Naive thymus-derived CD4-positive, alpha-beta T cell (primary cell): ENCODE results near the gene DDX50. TPM values are rescaled to one million over a fixed set of nuclear protein-coding genes. Genes with fewer than 3 reads are reported as not detected.
"Not testable (repeated sequence)": the region's sequence is repeated elsewhere in the genome, so short reads cannot be mapped to it uniquely, and the experiment has no call there.

Experiments
- ATAC-seq: fragments of 150-1000 bp; cut with Tn5 transposase; 2 replicates; pipeline ENCODE4 v1.10.0; 2021; ENCODE audit warnings: mild to moderate bottlenecking, moderate library complexity
- CTCF ChIA-PET: fragments of 350-600 bp; sonication (Branson Sonifier 250); formaldehyde crosslinking; loops from one replicate; lab custom pipeline; 2021; ENCODE audit warnings: antibody characterized with exemption; lab: Charles Lee
- POLR2A ChIA-PET: fragments of 350-600 bp; sonication (Branson Sonifier 250); formaldehyde crosslinking; loops from one replicate; lab custom pipeline; 2021; ENCODE audit warnings: antibody characterized with exemption, inconsistent platforms; lab: Charles Lee
- DNase-seq, 9 donors: peaks; one replicate each; pipeline versions ENCODE4 v3.0.0 to v3.0.0-alpha.2; 2020 to 2022; ENCODE audit warnings: mixed read lengths in 1 of 9
- H3K27ac ChIP-seq: one replicate; pipeline ENCODE4 v1.7.0; 2013; ENCODE audit warnings: mild to moderate bottlenecking, low read depth, low read length, moderate library complexity
- H3K27me3 ChIP-seq, 2 donors: one replicate each; pipeline ENCODE4 v1.7.0; 2013; ENCODE audit warnings: low read length in 2 of 2, mild to moderate bottlenecking in 2 of 2, moderate library complexity in 2 of 2; ENCODE audit not compliant: control insufficient read depth in 2 of 2, insufficient read depth in 2 of 2
- H3K36me3 ChIP-seq, 3 experiments: 1 replicate in 2 of 3; 2 replicates in 1 of 3; pipeline ENCODE4 v1.7.0; 2013; ENCODE audit warnings: low read length in 3 of 3, mild to moderate bottlenecking in 3 of 3, moderate library complexity in 1 of 3; ENCODE audit not compliant: insufficient read depth in 3 of 3, control insufficient read depth in 2 of 3
- H3K4me1 ChIP-seq, 2 donors: one replicate each; pipeline ENCODE4 v1.7.0; 2013; ENCODE audit warnings: low read length in 2 of 2, mild to moderate bottlenecking in 2 of 2, moderate library complexity in 1 of 2; ENCODE audit not compliant: control insufficient read depth in 2 of 2, insufficient read depth in 2 of 2
- H3K4me3 ChIP-seq: 2 replicates; pipeline ENCODE4 v1.7.0; 2013; ENCODE audit warnings: mild to moderate bottlenecking, low read length
- H3K9me3 ChIP-seq, 3 experiments: 1 replicate in 2 of 3; 2 replicates in 1 of 3; pipeline ENCODE4 v1.7.0; 2013; ENCODE audit warnings: low read length in 3 of 3; ENCODE audit not compliant: control insufficient read depth in 2 of 3
- H3K27ac Mint-ChIP-seq, 9 donors: one replicate each; pipeline ENCODE4 v1.8.0; 2020 to 2022; ENCODE audit warnings: mixed read lengths in 9 of 9, mild to moderate bottlenecking in 8 of 9, moderate library complexity in 5 of 9, inconsistent platforms in 2 of 9
- H3K27me3 Mint-ChIP-seq, 5 donors: one replicate each; pipeline ENCODE4 v1.8.0; 2021 to 2022; ENCODE audit warnings: mixed read lengths in 5 of 5, mild to moderate bottlenecking in 1 of 5
- H3K36me3 Mint-ChIP-seq, 5 donors: one replicate each; pipeline ENCODE4 v1.8.0; 2020 to 2022; ENCODE audit warnings: mixed read lengths in 5 of 5, mild to moderate bottlenecking in 3 of 5, inconsistent platforms in 1 of 5
- H3K4me1 Mint-ChIP-seq, 7 donors: one replicate each; pipeline ENCODE4 v1.8.0; 2020 to 2022; ENCODE audit warnings: mixed read lengths in 7 of 7, mild to moderate bottlenecking in 3 of 7, inconsistent platforms in 1 of 7
- H3K4me3 Mint-ChIP-seq, 10 donors: one replicate each; pipeline ENCODE4 v1.8.0; 2020 to 2022; ENCODE audit warnings: mild to moderate bottlenecking in 10 of 10, mixed read lengths in 10 of 10, moderate library complexity in 6 of 10, inconsistent platforms in 2 of 10
- H3K9me3 Mint-ChIP-seq, 11 donors: one replicate each; pipeline ENCODE4 v1.8.0; 2020 to 2022; ENCODE audit warnings: mixed read lengths in 11 of 11, mild to moderate bottlenecking in 4 of 11, inconsistent platforms in 1 of 11, moderate library complexity in 1 of 11
- intact Hi-C, 2 donors: fragments of 100-400 bp; cut with micrococcal nuclease; formaldehyde crosslinking; loops; one replicate each; pipeline ENCODE4 v1.15.1; 2023
- polyA plus RNA-seq, 2 donors: library from polyadenylated mRNA; unstranded; fragments of 300-500 nt; fragmentation: Illumina TruSeq; gene quantifications; one replicate each; pipeline ENCODE4 v1.2.3, GENCODE V29; 2021
- total RNA-seq, 6 experiments: library from RNA in 5 of 6; stranded (reverse) in 5 of 6; gene quantifications; 1 replicate in 5 of 6; 2 replicates in 1 of 6; pipeline ENCODE4 v1.2.3 and lab custom pipeline; 2021 to 2026

The DDX50 gene
- total and polyA plus RNA-seq, 7 experiments from 2014 or later, result 28.3 to 49.3 (median 41.6) TPM

GRCh38 chr10:68959695-68960527, 58.8 kb downstream of the DDX50 start:
- H3K4me3 ChIP-seq, result no peak overlapping the region
- intact Hi-C loops, result loop anchor here in 1 of 2 donors (5.0 to 10.0 kb wide), 3 partner anchors 547 to 1075 kb away; partner anchors contain the start of genes RUFY2 and SIRT1
- Mint-ChIP-seq H3K36me3 (peaks cover 10 to 30% (median 17%) of the 10 kb centered on the region in 5 donors), H3K27me3 (no peaks in the 10 kb centered on the region), H3K4me3 (peak overlapping the region in 3 of 10 donors; percentile 18 to 56 (median 49)), H3K9me3 (no peaks in the 10 kb centered on the region), H3K27ac (peak overlapping the region in 7 of 9 donors; percentile 10 to 82 (median 56)), H3K4me1 (peaks cover 17 to 61% (median 40%) of the 10 kb centered on the region in 7 donors)
- ATAC-seq (no peak), DNase-seq (no peak)
- ChIA-PET CTCF (interaction anchor here (0.6 to 0.9 kb wide), 2 partner anchors 133 to 134 kb away, joined by 3 read pairs; no protein-coding TSS in a partner anchor), POLR2A (interaction anchor here (0.7 kb wide), 1 partner anchor 9 kb away, joined by 3 read pairs; no protein-coding TSS in a partner anchor)
- no peaks in the 10 kb centered on the region for H3K9me3 ChIP-seq
- H3K36me3 ChIP-seq, result peaks cover 7 to 54% (median 39%) of the 10 kb centered on the region in 3 experiments
- no peak overlapping the region for H3K27ac ChIP-seq
- no peaks in the 10 kb centered on the region for H3K27me3 ChIP-seq
- H3K4me1 ChIP-seq, result peaks cover 11% of the 10 kb centered on the region in 2 donors

- ATAC-seq (no peak), DNase-seq (no peak)
- no peak overlapping the region for H3K4me3 ChIP-seq
- H3K9me3 ChIP-seq, result no peaks in the 10 kb centered on the region
- H3K4me1 ChIP-seq, result peaks cover 4 to 5% of the 10 kb centered on the region in 2 donors
- intact Hi-C loops, result no loop called here
- H3K27me3 ChIP-seq, result no peaks in the 10 kb centered on the region
- Mint-ChIP-seq H3K27me3 (no peaks in the 10 kb centered on the region), H3K4me3 (no peak overlapping the region), H3K4me1 (peaks cover 6 to 35% (median 28%) of the 10 kb centered on the region in 7 donors), H3K9me3 (no peaks in the 10 kb centered on the region), H3K36me3 (peaks cover 6 to 49% (median 30%) of the 10 kb centered on the region in 5 donors), H3K27ac (peak overlapping the region in 1 of 9 donors; percentile 49)
- H3K27ac ChIP-seq, result no peak overlapping the region
- ChIA-PET POLR2A (no interaction called here), CTCF (no interaction called here)
- H3K36me3 ChIP-seq, result peaks cover 19 to 78% (median 59%) of the 10 kb centered on the region in 3 experiments
These were observed 62.0 kb downstream of the DDX50 start for GRCh38 chr10:68963151-68963550.

- no peaks in the 10 kb centered on the region for H3K27me3 ChIP-seq
- ATAC-seq (no peak), DNase-seq (no peak)
- H3K4me3 ChIP-seq, result no peak overlapping the region
- POLR2A ChIA-PET, result no interaction called here
- no peaks in the 10 kb centered on the region for H3K9me3 ChIP-seq
- peaks cover 15 to 64% (median 41%) of the 10 kb centered on the region in 5 donors for H3K36me3 Mint-ChIP-seq
- H3K36me3 ChIP-seq, result peaks cover 33 to 96% (median 56%) of the 10 kb centered on the region in 3 experiments
- H3K4me1 Mint-ChIP-seq, result peaks cover 3 to 24% (median 12%) of the 10 kb centered on the region in 7 donors
- H3K9me3 Mint-ChIP-seq, result peaks cover 0 to 2% (median 0%) of the 10 kb centered on the region in 11 donors
- peaks cover 0 to 5% of the 10 kb centered on the region in 2 donors for H3K4me1 ChIP-seq
- H3K4me3 Mint-ChIP-seq, result no peak overlapping the region
- no peaks in the 10 kb centered on the region for H3K27me3 Mint-ChIP-seq
- CTCF ChIA-PET, result no interaction called here
- intact Hi-C loops, result no loop called here
- H3K27ac ChIP-seq, result no peak overlapping the region
- H3K27ac Mint-ChIP-seq, result peak overlapping the region in 1 of 9 donors; percentile 61
These were observed 72.9 kb downstream of the DDX50 start for GRCh38 chr10:68973975-68974374.

- Mint-ChIP-seq H3K36me3 (peaks cover 21 to 57% (median 35%) of the 10 kb centered on the region in 5 donors), H3K4me1 (peaks cover 0 to 15% (median 5%) of the 10 kb centered on the region in 7 donors), H3K27ac (peak overlapping the region in 2 of 9 donors; percentile 45 to 69)
- CTCF ChIA-PET, ATAC-seq, DNase-seq, H3K9me3 ChIP-seq, H3K4me3 ChIP-seq, intact Hi-C loops, H3K27ac ChIP-seq, H3K27me3 ChIP-seq, H3K9me3 Mint-ChIP-seq, H3K4me1 ChIP-seq, H3K27me3 Mint-ChIP-seq, H3K4me3 Mint-ChIP-seq: not testable (repeated sequence)
- POLR2A ChIA-PET, result interaction anchor here (1.0 kb wide), 1 partner anchor 29 kb away, joined by 3 read pairs; no protein-coding TSS in a partner anchor
- peaks cover 22 to 95% (median 60%) of the 10 kb centered on the region in 3 experiments for H3K36me3 ChIP-seq
These were observed 74.9 kb downstream of the DDX50 start for GRCh38 chr10:68975936-68976473.

GRCh38 chr10:68979738-68980137, 78.6 kb downstream of the DDX50 start:
- intact Hi-C loops, result not testable (repeated sequence)

GRCh38 chr10:68981074-68981473, 80.0 kb downstream of the DDX50 start:
- Mint-ChIP-seq H3K27me3 (no peaks in the 10 kb centered on the region), H3K4me1 (peaks cover 0 to 11% (median 5%) of the 10 kb centered on the region in 7 donors), H3K36me3 (peaks cover 9 to 41% (median 19%) of the 10 kb centered on the region in 5 donors), H3K4me3 (no peak overlapping the region), H3K27ac (no peak overlapping the region), H3K9me3 (peaks cover 0 to 1% (median 0%) of the 10 kb centered on the region in 11 donors)
- Histone ChIP-seq H3K27me3 (no peaks in the 10 kb centered on the region), H3K4me1 (no peaks in the 10 kb centered on the region), H3K36me3 (peaks cover 14 to 76% (median 42%) of the 10 kb centered on the region in 3 experiments), H3K27ac (no peak overlapping the region), H3K4me3 (no peak overlapping the region), H3K9me3 (no peaks in the 10 kb centered on the region)
- intact Hi-C loops, result no loop called here
- DNase-seq (no peak), ATAC-seq (no peak)
- CTCF ChIA-PET, result interaction anchor here (0.6 to 1.2 kb wide), 4 partner anchors 34 to 572 kb away, joined by 3 to 4 read pairs (median 3); no protein-coding TSS in a partner anchor
- POLR2A ChIA-PET, result interaction anchor here (1.1 kb wide), 1 partner anchor 14 kb away, joined by 4 read pairs; no protein-coding TSS in a partner anchor

More at GRCh38 chr10:68979738-68980137, 78.6 kb downstream of the DDX50 start:
- H3K9me3 Mint-ChIP-seq, CTCF ChIA-PET, ATAC-seq, H3K27ac ChIP-seq, H3K4me3 Mint-ChIP-seq, H3K27me3 ChIP-seq, DNase-seq, H3K4me1 ChIP-seq, POLR2A ChIA-PET, H3K9me3 ChIP-seq, H3K27me3 Mint-ChIP-seq, H3K4me3 ChIP-seq: not testable (repeated sequence)
- peak overlapping the region in 2 of 9 donors; percentile 45 to 59 for H3K27ac Mint-ChIP-seq
- peaks cover 9 to 48% (median 21%) of the 10 kb centered on the region in 5 donors for H3K36me3 Mint-ChIP-seq
- H3K4me1 Mint-ChIP-seq, result peaks cover 0 to 13% (median 5%) of the 10 kb centered on the region in 7 donors
- peaks cover 14 to 89% (median 38%) of the 10 kb centered on the region in 3 experiments for H3K36me3 ChIP-seq
